MM.1S (cell line): ENCODE measurements around the gene FAF1.

Experiments
- DNase-seq: peaks from one replicate; pipeline ENCODE4 v3.0.0-alpha.2; 2015
- H2AFZ ChIP-seq: fragments of 300-600 bp; sonication (generic); 2 replicates; pipeline ENCODE4 v1.6.0; 2016; ENCODE audit warnings: antibody characterized with exemption, low read length
- H3F3A ChIP-seq: fragments of 300-600 bp; sonication (generic); 2 replicates; pipeline ENCODE4 v1.6.1; 2016; ENCODE audit warnings: mild to moderate bottlenecking, antibody characterized with exemption, low read length, moderate library complexity, mixed read lengths; ENCODE audit not compliant: insufficient read depth
- H3K27ac ChIP-seq: fragments of 300-600 bp; sonication (generic); 2 replicates; pipeline ENCODE4 v1.5.1; 2016; ENCODE audit warnings: mild to moderate bottlenecking, low read length
- H3K27me3 ChIP-seq: fragments of 300-600 bp; sonication (generic); replicated peaks from 2 replicates; pipeline ENCODE4 v1.6.0; 2016; ENCODE audit warnings: low read length; ENCODE audit not compliant: insufficient read depth
- H3K36me3 ChIP-seq: fragments of 300-600 bp; sonication (generic); replicated peaks from 2 replicates; pipeline ENCODE4 v1.6.1; 2016; ENCODE audit warnings: mild to moderate bottlenecking, low read length, mixed read lengths; ENCODE audit not compliant: insufficient read depth
- H3K4me1 ChIP-seq: fragments of 300-600 bp; sonication (generic); 2 replicates; pipeline ENCODE4 v1.6.1; 2016; ENCODE audit warnings: low read length, mixed read lengths
- H3K4me2 ChIP-seq: fragments of 300-600 bp; sonication (generic); 2 replicates; pipeline ENCODE4 v1.6.0; 2016; ENCODE audit warnings: low read depth, low read length
- H3K4me3 ChIP-seq: fragments of 300-600 bp; sonication (generic); 2 replicates; pipeline ENCODE4 v1.5.1; 2016; ENCODE audit warnings: low read length, mixed read lengths
- H3K79me2 ChIP-seq: fragments of 300-600 bp; sonication (generic); 2 replicates; pipeline ENCODE4 v1.6.1; 2016; ENCODE audit warnings: mixed run types, low read length, mixed read lengths
- H3K9ac ChIP-seq: fragments of 300-600 bp; sonication (generic); 2 replicates; pipeline ENCODE4 v1.6.1; 2016; ENCODE audit warnings: low read length, mixed read lengths
- H3K9me2 ChIP-seq: fragments of 300-600 bp; sonication (generic); replicated peaks from 2 replicates; pipeline ENCODE4 v1.6.1; 2016; ENCODE audit warnings: mild to moderate bottlenecking, low read length, mixed read lengths; ENCODE audit not compliant: insufficient read depth
- H3K9me3 ChIP-seq: fragments of 300-600 bp; sonication (generic); replicated peaks from 2 replicates; pipeline ENCODE4 v1.6.1; 2016; ENCODE audit warnings: mild to moderate bottlenecking, low read length, mixed read lengths; ENCODE audit not compliant: insufficient read depth
- H4K20me1 ChIP-seq: fragments of 300-600 bp; sonication (generic); 2 replicates; pipeline ENCODE4 v1.6.1; 2016; ENCODE audit warnings: mild to moderate bottlenecking, low read length, moderate library complexity, mixed read lengths; ENCODE audit not compliant: insufficient read depth
- CTCF ChIP-seq: fragments of 300-600 bp; sonication (generic); IDR thresholded peaks from 2 replicates; pipeline ENCODE4 v1.5.1; 2016; ENCODE audit warnings: antibody characterized with exemption, low read length, mixed read lengths
- EZH2 ChIP-seq: fragments of 300-600 bp; sonication (generic); optimal IDR thresholded peaks from 2 replicates; pipeline ENCODE3; 2017; ENCODE audit warnings: low read depth, mild to moderate bottlenecking, antibody characterized with exemption, low read length, mixed read lengths
- EZH2phosphoT487 ChIP-seq: fragments of 300-600 bp; sonication (generic); IDR thresholded peaks from 2 replicates; pipeline ENCODE4 v1.6.1; 2018; ENCODE audit warnings: antibody characterized with exemption, low read length

The FAF1 gene

GRCh38 chr1:50656931-50657330 is 303.1 kb downstream of the FAF1 start:
- H3F3A ChIP-seq = no peaks in the 10 kb centered on the region
- H3K36me3 ChIP-seq = no peaks in the 10 kb centered on the region
- H3K4me3 ChIP-seq = no peak overlapping the region
- H3K9ac ChIP-seq = no peak overlapping the region
- H3K79me2 ChIP-seq = no peaks in the 10 kb centered on the region
- H3K9me3 ChIP-seq = no peaks in the 10 kb centered on the region
- no peaks in the 10 kb centered on the region for H3K9me2 ChIP-seq
- TF ChIP-seq EZH2 (no peak), CTCF (no peak), EZH2phosphoT487 (no peak)
- no peak overlapping the region for H2AFZ ChIP-seq
- no peak overlapping the region for H3K27ac ChIP-seq
- no peaks in the 10 kb centered on the region for H3K27me3 ChIP-seq
- H3K4me2 ChIP-seq = no peak overlapping the region
- no peak for DNase-seq
- H3K4me1 ChIP-seq = no peaks in the 10 kb centered on the region
- no peaks in the 10 kb centered on the region for H4K20me1 ChIP-seq

- DNase-seq = no peak
- Histone ChIP-seq H3K27ac (no peak overlapping the region), H3K27me3 (no peaks in the 10 kb centered on the region), H3K9me3 (no peaks in the 10 kb centered on the region), H4K20me1 (no peaks in the 10 kb centered on the region), H3F3A (no peaks in the 10 kb centered on the region), H2AFZ (no peak overlapping the region), H3K9ac (no peak overlapping the region), H3K79me2 (no peaks in the 10 kb centered on the region), H3K36me3 (no peaks in the 10 kb centered on the region), H3K4me2 (no peak overlapping the region), H3K4me3 (no peak overlapping the region), H3K9me2 (no peaks in the 10 kb centered on the region), H3K4me1 (no peaks in the 10 kb centered on the region)
- TF ChIP-seq EZH2 (no peak), CTCF (no peak), EZH2phosphoT487 (no peak)
These were observed 308.4 kb downstream of the FAF1 start for GRCh38 chr1:50651476-50652263.

GRCh38 chr1:50646526-50646925 is 313.5 kb downstream of the FAF1 start:
- Histone ChIP-seq H2AFZ (no peak overlapping the region), H3K27me3 (no peaks in the 10 kb centered on the region), H3K9me2 (no peaks in the 10 kb centered on the region), H3K27ac (no peak overlapping the region), H3F3A (no peaks in the 10 kb centered on the region), H3K9ac (no peak overlapping the region), H3K79me2 (no peaks in the 10 kb centered on the region), H3K4me3 (no peak overlapping the region), H3K4me2 (no peak overlapping the region), H3K4me1 (no peaks in the 10 kb centered on the region), H3K9me3 (no peaks in the 10 kb centered on the region), H4K20me1 (no peaks in the 10 kb centered on the region), H3K36me3 (no peaks in the 10 kb centered on the region)
- no peak for DNase-seq
- TF ChIP-seq EZH2 (no peak), EZH2phosphoT487 (no peak), CTCF (no peak)
